Central memory CD8-positive, alpha-beta T cell (primary cell): ENCODE data around the gene UBE2V1.
A peak's percentile ranks its signal among the peaks of the same experiment; 100 is the strongest.
"Not testable (repeated sequence)": the region's sequence is repeated elsewhere in the genome, so short reads cannot be mapped to it uniquely, and the experiment has no call there.

ENCODE experiments used
- ATAC-seq: fragments of 150-1000 bp; cut with Tn5 transposase; replicated peaks from 2 replicates; pipeline ENCODE4 v1.10.0; 2022; ENCODE audit warnings: mild to moderate bottlenecking, moderate FRiP score, moderate number of reproducible peaks; ENCODE audit not compliant: poor library complexity, severe bottlenecking; ENCODE audit errors: extremely low read depth
- DNase-seq, 2 donors: peaks; one replicate each; pipeline ENCODE4 v3.0.0; 2021; ENCODE audit warnings: low spot score in 2 of 2
- H3K27ac Mint-ChIP-seq: one replicate; pipeline ENCODE4 v1.8.0; 2022; ENCODE audit warnings: low read depth, mild to moderate bottlenecking, moderate library complexity, mixed read lengths
- H3K27me3 Mint-ChIP-seq: one replicate; pipeline ENCODE4 v1.8.0; 2022; ENCODE audit warnings: mixed read lengths
- H3K36me3 Mint-ChIP-seq: one replicate; pipeline ENCODE4 v1.8.0; 2022; ENCODE audit warnings: mild to moderate bottlenecking, moderate library complexity, mixed read lengths; ENCODE audit not compliant: insufficient read depth
- H3K4me1 Mint-ChIP-seq: one replicate; pipeline ENCODE4 v1.8.0; 2022; ENCODE audit warnings: mixed read lengths
- H3K4me3 Mint-ChIP-seq: one replicate; pipeline ENCODE4 v1.8.0; 2022; ENCODE audit warnings: mild to moderate bottlenecking, moderate library complexity, mixed read lengths
- H3K9me3 Mint-ChIP-seq: one replicate; pipeline ENCODE4 v1.8.0; 2022; ENCODE audit warnings: mixed read lengths

The UBE2V1 gene

DNA sequence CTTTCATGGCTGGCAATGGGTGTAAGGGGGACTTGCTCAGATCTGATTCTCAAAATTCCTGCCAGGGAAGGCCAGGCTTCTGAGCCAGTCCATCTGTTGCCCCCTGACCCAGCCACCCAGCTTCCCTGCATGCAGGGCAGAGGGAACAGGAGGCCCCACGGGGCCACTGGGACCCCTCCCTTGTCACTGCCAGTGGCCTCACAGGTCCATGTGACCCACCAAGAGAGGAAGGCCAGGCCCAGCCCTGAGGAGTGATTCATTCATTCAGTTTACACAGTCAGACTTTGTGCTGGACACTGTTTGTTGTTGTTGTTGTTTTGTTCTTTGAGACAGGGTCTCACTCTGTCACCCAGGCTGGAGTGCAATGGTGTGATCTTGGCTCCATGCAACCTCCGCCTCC, 39.5 kb downstream of the UBE2V1 start:
- no peaks in the 10 kb centered on the region for H3K9me3 Mint-ChIP-seq
- no peak overlapping the region for H3K4me3 Mint-ChIP-seq
- H3K27me3 Mint-ChIP-seq = no peaks in the 10 kb centered on the region
- DNase-seq (no peak), ATAC-seq (no peak)
- no peak overlapping the region for H3K27ac Mint-ChIP-seq
- H3K36me3 Mint-ChIP-seq = no peaks in the 10 kb centered on the region
- H3K4me1 Mint-ChIP-seq = peaks cover 17% of the 10 kb centered on the region

DNA sequence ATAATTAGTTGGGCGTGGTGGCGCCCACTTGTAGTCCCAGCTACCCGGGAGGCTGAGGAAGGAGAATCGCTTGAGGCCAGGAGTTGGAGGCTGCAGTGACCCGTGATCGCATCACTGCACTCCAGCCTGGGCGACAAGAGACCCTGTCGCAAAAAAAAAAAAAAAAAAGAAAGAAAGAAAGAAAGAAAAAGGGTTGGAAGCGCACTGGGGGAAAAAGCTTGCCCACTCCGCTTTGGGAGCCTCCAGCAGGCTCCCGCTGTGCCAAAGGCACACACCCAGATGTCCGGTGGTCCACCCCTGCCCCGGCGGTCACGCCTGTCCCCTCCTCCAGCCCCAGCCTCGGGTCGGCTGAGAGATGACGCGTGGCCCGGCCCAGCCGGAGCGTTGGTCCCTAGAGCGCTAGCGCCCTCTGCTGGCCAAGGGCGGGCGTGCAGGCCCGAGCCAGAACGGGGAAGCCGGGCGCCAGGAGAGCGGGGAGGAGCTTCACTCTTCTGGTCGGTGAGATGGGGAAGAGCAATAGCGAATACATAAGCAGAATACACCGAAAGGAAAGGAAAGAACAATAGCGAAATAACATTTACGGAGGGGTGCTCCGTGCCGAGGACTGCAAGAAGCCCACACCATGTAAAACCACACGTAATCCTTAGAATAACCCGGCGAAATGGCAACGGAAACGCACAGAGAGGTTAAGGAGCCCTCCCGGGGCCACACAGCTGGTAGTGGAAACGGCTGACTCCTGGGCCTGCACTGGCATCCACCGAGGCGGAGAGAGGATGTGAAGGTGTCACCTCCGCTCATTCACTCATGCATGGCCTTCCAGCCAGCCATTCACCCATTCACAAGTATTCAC, 41.7 kb downstream of the UBE2V1 start:
- no peaks in the 10 kb centered on the region for H3K27me3 Mint-ChIP-seq
- H3K4me1 Mint-ChIP-seq = peaks cover 8% of the 10 kb centered on the region
- H3K27ac Mint-ChIP-seq = peak overlapping the region; percentile 64
- DNase-seq (peak; percentile 80 to 97), ATAC-seq (peak; percentile 94)
- no peaks in the 10 kb centered on the region for H3K9me3 Mint-ChIP-seq
- peak overlapping the region; percentile 69 for H3K4me3 Mint-ChIP-seq
- H3K36me3 Mint-ChIP-seq = no peaks in the 10 kb centered on the region

DNA sequence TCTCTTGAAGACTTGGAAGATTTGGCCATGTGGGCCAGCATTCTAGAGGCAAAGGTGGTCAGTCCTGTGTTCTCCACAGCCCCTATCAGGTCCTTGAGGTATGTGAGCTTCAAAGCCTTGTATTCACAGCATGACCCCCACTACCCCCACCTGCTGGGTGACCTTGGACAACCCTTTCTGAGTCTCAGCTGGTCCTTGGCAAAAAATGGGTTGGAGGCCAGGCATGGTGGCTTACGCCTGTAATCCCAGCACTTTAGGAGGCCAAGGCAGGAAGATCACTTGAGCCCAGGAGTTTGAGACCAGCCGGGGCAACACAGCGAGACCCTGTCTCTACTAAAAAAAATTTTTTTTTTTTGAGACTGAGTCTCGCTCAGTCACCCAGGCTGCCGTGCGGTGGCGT, 42.6 kb downstream of the UBE2V1 start:
- Mint-ChIP-seq H3K9me3 (no peaks in the 10 kb centered on the region), H3K36me3 (no peaks in the 10 kb centered on the region), H3K27ac (no peak overlapping the region), H3K4me3 (no peak overlapping the region), H3K4me1 (peaks cover 8% of the 10 kb centered on the region), H3K27me3 (no peaks in the 10 kb centered on the region)
- no peak for ATAC-seq
- no peak for DNase-seq

DNA sequence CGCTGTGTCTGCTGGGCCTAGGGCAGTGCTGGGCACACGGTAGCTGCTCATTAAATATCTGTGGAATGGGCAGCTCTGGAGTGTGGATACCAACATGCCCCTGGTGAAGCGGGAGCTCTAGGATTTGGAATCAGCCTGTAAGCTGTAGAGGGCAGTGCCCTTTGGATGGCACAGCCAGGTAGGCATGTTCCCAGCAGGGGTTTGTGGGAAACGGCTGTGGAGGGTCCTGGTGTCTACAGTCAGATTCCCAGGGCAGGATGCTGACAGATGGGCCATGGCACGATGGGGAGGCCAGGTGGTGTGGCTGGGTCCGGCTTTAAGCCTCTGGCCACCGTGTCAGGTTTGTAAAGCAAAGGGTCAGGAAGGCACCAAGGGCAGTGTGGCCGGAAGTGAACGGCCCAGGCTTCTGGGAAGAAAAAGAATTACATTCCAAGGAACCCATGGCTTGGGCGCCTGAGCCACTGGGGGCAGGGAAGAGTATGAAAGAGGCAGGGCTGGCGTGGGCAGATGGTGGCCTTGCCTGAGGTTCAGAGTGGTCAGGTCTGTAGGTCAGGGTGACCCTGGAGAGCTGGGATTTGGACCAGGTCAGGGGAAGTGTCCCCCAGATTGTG, 44.8 kb downstream of the UBE2V1 start:
- no peaks in the 10 kb centered on the region for H3K9me3 Mint-ChIP-seq
- DNase-seq (no peak), ATAC-seq (no peak)
- H3K36me3 Mint-ChIP-seq = no peaks in the 10 kb centered on the region
- no peaks in the 10 kb centered on the region for H3K27me3 Mint-ChIP-seq
- H3K4me3 Mint-ChIP-seq = no peak overlapping the region
- H3K27ac Mint-ChIP-seq = no peak overlapping the region
- H3K4me1 Mint-ChIP-seq = peaks cover 8% of the 10 kb centered on the region

DNA sequence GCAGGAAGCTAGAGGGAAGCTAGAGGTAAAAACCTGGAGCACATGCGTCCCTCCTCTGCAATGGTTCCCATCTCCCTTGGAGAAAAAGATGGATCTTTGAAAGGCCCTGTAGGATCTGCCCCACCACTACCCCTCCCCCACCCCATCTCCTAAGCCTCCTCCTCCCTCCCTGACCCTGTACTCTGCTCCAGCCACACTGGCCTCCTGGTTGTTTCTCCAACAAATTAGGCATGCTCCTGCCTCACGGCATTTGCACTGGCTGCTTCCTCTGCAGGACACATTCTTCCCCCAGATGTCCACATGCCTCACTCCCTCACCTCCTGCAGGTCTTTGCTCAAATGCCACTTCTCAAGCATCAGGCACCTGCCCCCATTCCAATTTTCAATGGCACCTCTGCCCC, 45.5 kb downstream of the UBE2V1 start:
- H3K36me3 Mint-ChIP-seq = no peaks in the 10 kb centered on the region
- no peak overlapping the region for H3K4me3 Mint-ChIP-seq
- peaks cover 8% of the 10 kb centered on the region for H3K4me1 Mint-ChIP-seq
- no peak for DNase-seq
- H3K27ac Mint-ChIP-seq = no peak overlapping the region
- ATAC-seq = no peak
- H3K27me3 Mint-ChIP-seq = no peaks in the 10 kb centered on the region
- no peaks in the 10 kb centered on the region for H3K9me3 Mint-ChIP-seq

DNA sequence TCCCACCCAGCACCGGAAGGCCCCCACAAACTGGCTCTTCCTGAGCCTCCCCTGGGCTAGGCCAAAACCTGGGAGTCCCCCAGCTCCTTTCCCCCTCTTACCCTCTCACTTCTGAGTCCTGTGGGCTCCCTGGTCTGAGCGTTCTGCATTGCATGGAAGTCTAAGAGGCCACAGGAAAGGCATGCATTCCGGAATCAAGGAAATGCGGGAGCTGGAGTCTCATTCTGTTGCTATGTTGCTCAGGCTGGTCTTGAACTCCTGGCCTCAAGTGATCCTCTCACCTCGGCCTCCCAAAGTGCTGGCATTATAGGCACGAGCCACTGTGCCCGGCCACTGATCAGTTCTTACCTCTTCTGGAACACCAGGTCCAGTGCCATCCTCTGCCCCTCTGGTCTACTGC, 45.9 kb downstream of the UBE2V1 start:
- Mint-ChIP-seq H3K4me1 (peaks cover 8% of the 10 kb centered on the region), H3K4me3 (no peak overlapping the region), H3K9me3 (no peaks in the 10 kb centered on the region), H3K27me3 (no peaks in the 10 kb centered on the region), H3K36me3 (no peaks in the 10 kb centered on the region), H3K27ac (no peak overlapping the region)
- no peak for ATAC-seq
- DNase-seq = no peak

DNA sequence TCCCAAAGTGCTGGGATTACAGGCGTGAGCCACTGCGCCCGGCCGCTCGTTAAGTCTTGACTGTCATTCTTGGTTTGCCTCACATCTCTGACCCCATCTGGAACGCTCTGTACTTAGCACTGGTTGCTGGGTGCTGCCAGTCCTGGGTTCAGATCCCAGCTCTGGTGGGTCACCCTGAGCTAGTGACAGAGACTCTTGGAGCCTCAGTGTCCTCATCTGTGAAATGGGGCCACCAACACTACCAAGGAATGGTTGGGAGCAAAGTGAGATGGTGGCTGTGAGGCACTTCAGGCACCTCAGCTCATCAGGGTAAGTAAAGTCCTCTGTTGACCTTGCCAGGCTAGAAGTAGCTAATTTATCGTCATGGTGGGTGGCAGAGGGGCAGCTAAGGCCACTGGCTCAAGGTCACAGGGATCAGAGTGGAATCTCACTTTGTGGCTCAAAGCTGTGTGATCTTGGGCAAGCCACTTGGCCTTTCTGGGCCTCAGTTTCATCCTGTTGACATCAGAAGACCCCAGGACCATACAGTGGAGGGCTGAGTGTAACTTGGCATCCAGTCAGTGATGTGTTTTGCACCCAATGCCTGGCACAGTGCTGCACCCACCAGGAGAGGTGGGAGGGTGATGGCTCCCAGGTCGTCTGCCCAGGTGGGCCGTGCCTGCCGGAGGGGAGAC, 46.7 kb downstream of the UBE2V1 start:
- Mint-ChIP-seq H3K4me1 (peaks cover 4% of the 10 kb centered on the region), H3K9me3 (no peaks in the 10 kb centered on the region), H3K27me3 (no peaks in the 10 kb centered on the region), H3K36me3 (no peaks in the 10 kb centered on the region), H3K27ac (no peak overlapping the region), H3K4me3 (no peak overlapping the region)
- no peak for ATAC-seq
- DNase-seq = no peak

DNA sequence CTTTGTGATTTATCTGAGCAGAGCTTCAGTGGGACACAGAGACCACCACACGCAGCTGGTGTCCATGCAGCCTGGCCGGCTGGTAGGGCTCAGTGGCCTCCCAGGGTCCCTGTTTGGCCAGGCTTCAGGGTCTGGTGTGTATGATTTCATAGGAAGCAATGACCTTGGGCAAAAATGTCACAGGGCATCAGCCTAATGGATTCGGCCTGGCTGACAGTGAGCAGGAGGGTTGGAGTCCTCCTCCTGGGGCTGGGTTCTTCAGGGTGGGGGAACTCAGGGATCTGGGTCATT, 47.7 kb downstream of the UBE2V1 start:
- DNase-seq = no peak
- no peak overlapping the region for H3K27ac Mint-ChIP-seq
- H3K9me3 Mint-ChIP-seq = no peaks in the 10 kb centered on the region
- no peaks in the 10 kb centered on the region for H3K4me1 Mint-ChIP-seq
- H3K4me3 Mint-ChIP-seq = no peak overlapping the region
- H3K27me3 Mint-ChIP-seq = no peaks in the 10 kb centered on the region
- ATAC-seq = no peak
- H3K36me3 Mint-ChIP-seq = no peaks in the 10 kb centered on the region

DNA sequence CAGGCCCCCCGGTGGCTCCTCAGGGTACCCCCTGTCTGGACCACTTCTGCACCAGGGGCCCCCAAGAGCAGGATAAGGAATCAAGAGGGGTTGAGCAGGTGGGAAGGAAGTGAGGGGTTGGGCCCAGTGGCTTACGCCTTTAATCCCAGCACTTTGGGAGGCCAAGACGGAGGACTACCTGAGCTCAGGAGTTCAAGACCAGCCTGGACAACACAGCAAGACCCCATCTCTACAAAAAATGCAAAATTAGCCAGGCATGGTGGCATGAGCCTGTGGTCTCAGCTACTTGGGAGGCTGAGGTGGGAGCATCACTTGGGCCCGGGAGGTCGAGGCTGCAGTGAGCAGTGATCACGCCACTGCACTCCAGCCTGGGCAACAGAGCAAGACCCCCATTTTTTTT, 49.2 kb downstream of the UBE2V1 start:
- H3K9me3 Mint-ChIP-seq, H3K4me3 Mint-ChIP-seq, ATAC-seq, H3K27ac Mint-ChIP-seq, H3K4me1 Mint-ChIP-seq, H3K36me3 Mint-ChIP-seq, DNase-seq, H3K27me3 Mint-ChIP-seq: not testable (repeated sequence)

DNA sequence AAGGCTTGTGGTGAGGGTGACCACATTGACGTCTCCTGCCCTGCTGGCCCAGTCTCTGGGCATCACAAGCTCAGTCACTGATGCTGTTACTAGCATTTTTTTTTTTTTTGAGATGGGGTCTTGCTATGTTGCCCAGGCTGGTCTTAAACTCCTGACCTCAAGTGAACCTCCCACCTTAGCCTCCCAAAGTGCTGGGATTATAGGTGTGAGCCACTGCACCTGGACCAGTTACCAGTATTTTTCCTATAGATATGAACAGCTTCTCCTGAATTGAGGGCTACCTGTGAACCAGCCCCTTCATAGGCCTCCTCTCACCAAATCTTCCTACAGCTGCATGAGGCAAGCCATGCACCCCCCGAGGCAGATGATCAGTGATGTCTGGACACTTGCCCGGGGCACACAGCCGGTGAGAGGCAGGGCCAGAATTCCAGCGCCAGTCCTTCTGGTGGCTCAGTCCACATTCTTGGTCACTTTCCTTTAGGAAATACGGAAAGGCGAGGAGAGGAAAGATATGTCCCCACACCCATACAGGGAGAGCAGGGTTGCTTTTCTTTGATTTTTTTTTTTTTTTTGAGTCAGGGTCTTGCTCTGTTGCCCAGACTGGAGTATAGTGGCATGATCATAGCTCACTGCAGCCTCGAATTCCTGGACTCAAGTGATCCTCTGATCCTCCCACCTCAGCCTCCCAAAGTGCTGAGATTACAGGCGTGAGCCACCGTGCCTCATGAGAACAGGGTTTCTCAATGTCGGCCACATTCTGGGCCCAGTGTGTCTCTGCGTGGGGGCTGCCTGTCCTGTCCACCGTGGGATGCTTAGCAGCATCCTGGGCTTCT, 50.7 kb downstream of the UBE2V1 start:
- Mint-ChIP-seq H3K27me3 (no peaks in the 10 kb centered on the region), H3K4me3 (no peak overlapping the region)
- ATAC-seq = no peak

DNA sequence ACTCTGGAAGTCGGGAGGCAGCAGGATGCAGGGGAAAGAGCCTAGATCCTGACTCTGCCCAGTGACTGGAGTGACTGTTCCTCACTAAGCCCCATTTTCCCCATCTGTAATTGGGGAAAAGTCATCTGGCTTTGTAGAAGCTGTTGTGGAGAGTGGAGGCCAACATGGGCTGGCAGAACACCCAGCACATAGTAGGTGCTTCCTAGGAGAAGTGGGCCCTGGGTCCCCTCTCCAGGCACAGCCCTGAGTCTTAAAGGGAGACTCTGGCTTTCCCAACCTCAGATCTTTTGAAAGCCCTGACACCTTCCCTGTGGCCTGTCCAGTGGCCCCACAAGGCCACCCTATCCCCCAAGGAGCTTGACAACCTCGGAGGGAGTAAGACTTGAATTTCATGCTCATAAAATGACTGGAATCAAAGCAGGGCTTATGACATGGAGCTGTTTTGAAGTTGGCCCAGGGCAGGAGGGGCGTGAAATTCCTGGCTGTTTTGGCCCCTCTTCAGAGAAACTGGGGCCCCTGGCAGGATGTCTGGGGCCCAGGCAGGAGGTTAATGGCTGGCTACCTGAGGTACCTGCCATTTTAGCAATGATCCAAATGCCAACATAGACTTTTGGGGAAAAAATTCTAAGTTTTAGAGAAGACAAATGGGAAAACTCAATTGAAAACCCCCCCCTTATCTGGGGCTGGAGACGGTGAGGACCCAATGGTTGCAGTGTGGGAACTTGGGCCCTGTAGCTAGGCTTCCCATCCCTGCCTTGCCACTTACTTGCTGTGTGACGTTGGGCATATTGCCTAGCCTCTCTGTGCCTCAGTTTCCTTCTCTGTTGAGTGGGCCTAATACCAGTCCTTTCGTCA, 51.6 kb downstream of the UBE2V1 start:
- no peaks in the 10 kb centered on the region for H3K4me1 Mint-ChIP-seq
- no peak for ATAC-seq

More for the DNA sequence above, 50.7 kb downstream of the UBE2V1 start:
- no peak for DNase-seq
- Mint-ChIP-seq H3K4me1 (no peaks in the 10 kb centered on the region), H3K27ac (no peak overlapping the region), H3K9me3 (no peaks in the 10 kb centered on the region), H3K36me3 (no peaks in the 10 kb centered on the region)

More for the DNA sequence above, 51.6 kb downstream of the UBE2V1 start:
- DNase-seq = no peak
- Mint-ChIP-seq H3K9me3 (no peaks in the 10 kb centered on the region), H3K27ac (no peak overlapping the region), H3K4me3 (no peak overlapping the region), H3K36me3 (no peaks in the 10 kb centered on the region), H3K27me3 (no peaks in the 10 kb centered on the region)
